H9 (cell line): Measurements from ENCODE around the gene VASP. TPM values are rescaled to one million over a fixed set of nuclear protein-coding genes. Genes with fewer than 3 reads are reported as not detected.

Source experiments
- DNase-seq: peaks from one replicate; pipeline ENCODE4 v3.0.0-alpha.2; 2017
- H2AFZ ChIP-seq: one replicate; pipeline ENCODE4 v1.6.1; 2013; ENCODE audit warnings: mild to moderate bottlenecking, low read length, control low read depth, moderate library complexity
- H2AK5ac ChIP-seq: 2 replicates; pipeline ENCODE4 v1.6.1; 2013; ENCODE audit warnings: low read length, control low read depth, mixed read lengths; ENCODE audit not compliant: insufficient read length
- H2BK120ac ChIP-seq: one replicate; pipeline ENCODE4 v1.6.1; 2013; ENCODE audit warnings: low read depth, mild to moderate bottlenecking, low read length, control low read depth, inconsistent platforms; ENCODE audit not compliant: poor library complexity, severe bottlenecking
- H2BK12ac ChIP-seq: 2 replicates; pipeline ENCODE4 v1.6.1; 2013; ENCODE audit warnings: low read length, control low read depth, mixed read lengths, low read depth; ENCODE audit not compliant: insufficient read length
- H2BK15ac ChIP-seq: 2 replicates; pipeline ENCODE4 v1.6.1; 2013; ENCODE audit warnings: low read depth, low read length, control low read depth
- H2BK20ac ChIP-seq: one replicate; pipeline ENCODE4 v1.6.1; 2013; ENCODE audit warnings: low read depth, mild to moderate bottlenecking, low read length, control low read depth, inconsistent platforms; ENCODE audit not compliant: poor library complexity, severe bottlenecking
- H2BK5ac ChIP-seq: 2 replicates; pipeline ENCODE4 v1.6.1; 2013; ENCODE audit warnings: low read length, control low read depth, mixed read lengths; ENCODE audit not compliant: insufficient read length
- H3K14ac ChIP-seq: 2 replicates; pipeline ENCODE4 v1.6.1; 2013; ENCODE audit warnings: low read length, control low read depth; ENCODE audit not compliant: insufficient read depth
- H3K18ac ChIP-seq: 2 replicates; pipeline ENCODE4 v1.6.1; 2013; ENCODE audit warnings: low read depth, mild to moderate bottlenecking, mixed read lengths, low read length, control low read depth; ENCODE audit not compliant: insufficient read length
- H3K23ac ChIP-seq: 2 replicates; pipeline ENCODE4 v1.6.1; 2013; ENCODE audit warnings: low read length, control low read depth, mixed read lengths, low read depth; ENCODE audit not compliant: insufficient read length
- H3K23me2 ChIP-seq: 2 replicates; pipeline ENCODE4 v1.6.1; 2013; ENCODE audit warnings: low read depth, mild to moderate bottlenecking, mixed read lengths, low read length, control low read depth; ENCODE audit not compliant: insufficient read length, poor library complexity, severe bottlenecking
- H3K27ac ChIP-seq: 2 replicates; pipeline ENCODE4 v1.5.1; 2013; ENCODE audit warnings: low read length, control low read depth, mixed read lengths, low read depth; ENCODE audit not compliant: insufficient read length
- H3K27me3 ChIP-seq: 2 replicates; pipeline ENCODE4 v1.6.1; 2013; ENCODE audit warnings: low read length, control low read depth, inconsistent platforms; ENCODE audit not compliant: insufficient read depth
- H3K4ac ChIP-seq: 2 replicates; pipeline ENCODE4 v1.6.1; 2013; ENCODE audit warnings: low read depth, mild to moderate bottlenecking, control low read depth, inconsistent platforms, low read length, moderate library complexity
- H3K4me1 ChIP-seq: 2 replicates; pipeline ENCODE4 v1.6.1; 2013; ENCODE audit warnings: low read length, control low read depth, inconsistent platforms; ENCODE audit not compliant: insufficient read depth
- H3K4me2 ChIP-seq: 2 replicates; pipeline ENCODE4 v1.6.1; 2013; ENCODE audit warnings: low read length, control low read depth, mixed read lengths; ENCODE audit not compliant: insufficient read length, insufficient read depth
- H3K56ac ChIP-seq: 2 replicates; pipeline ENCODE4 v1.6.1; 2013; ENCODE audit warnings: low read depth, mild to moderate bottlenecking, mixed read lengths, low read length, control low read depth; ENCODE audit not compliant: insufficient read length
- H3K79me1 ChIP-seq: 2 replicates; pipeline ENCODE4 v1.6.1; 2013; ENCODE audit warnings: low read depth, mild to moderate bottlenecking, moderate library complexity, low read length, control low read depth, inconsistent platforms; ENCODE audit not compliant: insufficient read depth, poor library complexity, severe bottlenecking
- H3K79me2 ChIP-seq: 2 replicates; pipeline ENCODE4 v1.6.1; 2013; ENCODE audit warnings: low read length, control low read depth, inconsistent platforms; ENCODE audit not compliant: insufficient read depth
- H3K9ac ChIP-seq: 2 replicates; pipeline ENCODE4 v1.6.1; 2013; ENCODE audit warnings: low read length, control low read depth, mixed read lengths; ENCODE audit not compliant: insufficient read length; ENCODE audit errors: extremely low read depth
- H3K9me3 ChIP-seq: one replicate; pipeline ENCODE4 v1.6.1; 2013; ENCODE audit warnings: low read depth, low read length, inconsistent platforms; ENCODE audit not compliant: control insufficient read depth
- H3T11ph ChIP-seq: one replicate; pipeline ENCODE4 v1.6.1; 2013; ENCODE audit warnings: mild to moderate bottlenecking, low read length, control low read depth, inconsistent platforms
- H4K20me1 ChIP-seq: one replicate; pipeline ENCODE4 v1.6.1; 2013; ENCODE audit not compliant: control insufficient read depth, insufficient read length, insufficient read depth
- H4K5ac ChIP-seq: 2 replicates; pipeline ENCODE4 v1.6.1; 2013; ENCODE audit warnings: low read depth, mild to moderate bottlenecking, mixed read lengths, low read length, control low read depth; ENCODE audit not compliant: insufficient read length
- H4K8ac ChIP-seq: replicated peaks from 2 replicates; pipeline ENCODE4 v1.6.1; 2013; ENCODE audit warnings: low read length, control low read depth, mixed read lengths, low read depth; ENCODE audit not compliant: insufficient read length
- H4K91ac ChIP-seq: 2 replicates; pipeline ENCODE4 v1.6.1; 2013; ENCODE audit warnings: low read depth, mild to moderate bottlenecking, moderate library complexity, mixed read lengths, low read length, control low read depth; ENCODE audit not compliant: insufficient read length
- H3K27ac Mint-ChIP-seq, 3 experiments: 2 replicates in 2 of 3; 3 replicates in 1 of 3; pipeline ENCODE4 v1.8.0; 2020 to 2021; ENCODE audit warnings: mixed read lengths in 3 of 3, mild to moderate bottlenecking in 1 of 3, moderate library complexity in 1 of 3
- H3K27me3 Mint-ChIP-seq: 2 replicates; pipeline ENCODE4 v1.8.0; 2021; ENCODE audit warnings: low read depth, mild to moderate bottlenecking, moderate library complexity, mixed read lengths
- H3K36me3 Mint-ChIP-seq, 3 experiments: 2 replicates in 2 of 3; 3 replicates in 1 of 3; pipeline ENCODE4 v1.8.0; 2020 to 2021; ENCODE audit warnings: low read depth in 3 of 3, mixed read lengths in 3 of 3; ENCODE audit not compliant: insufficient read depth in 1 of 3
- H3K4me1 Mint-ChIP-seq, 2 experiments: 2 replicates each; pipeline ENCODE4 v1.8.0; 2020; ENCODE audit warnings: mixed read lengths in 2 of 2
- H3K4me3 Mint-ChIP-seq, 2 experiments: 2 replicates in 1 of 2; 3 replicates in 1 of 2; pipeline ENCODE4 v1.8.0; 2020 to 2021; ENCODE audit warnings: mild to moderate bottlenecking in 2 of 2, mixed read lengths in 2 of 2, moderate library complexity in 1 of 2
- H3K9me3 Mint-ChIP-seq, 2 experiments: 2 replicates in 1 of 2; 3 replicates in 1 of 2; pipeline ENCODE4 v1.8.0; 2020; ENCODE audit warnings: mild to moderate bottlenecking in 2 of 2, mixed read lengths in 2 of 2, moderate library complexity in 1 of 2
- CTCF ChIP-seq: fragments of 200-600 bp; sonication (generic); conservative IDR thresholded peaks from 3 replicates; pipeline ENCODE4 v1.8.0; 2021; ENCODE audit warnings: antibody characterized with exemption, mild to moderate bottlenecking
- WGBS: extraction: QIAGEN DNeasy Blood & Tissue Kit; methylation state at CpG from one replicate; pipeline ENCODE4 v1.1.7; 2013; ENCODE audit warnings: missing lambda C conversion rate, low lambda C conversion rate, mixed read lengths; ENCODE audit not compliant: insufficient read length; ENCODE audit errors: extremely low coverage; 5-methylcytosine and 5-hydroxymethylcytosine counted together
- total RNA-seq: library from RNA; stranded (reverse); gene quantifications from 2 replicates; pipeline ENCODE4 v1.2.1, GENCODE V29; 2021

VASP gene
- total RNA-seq, 1 experiment from 2014 or later = 157 TPM

DNA sequence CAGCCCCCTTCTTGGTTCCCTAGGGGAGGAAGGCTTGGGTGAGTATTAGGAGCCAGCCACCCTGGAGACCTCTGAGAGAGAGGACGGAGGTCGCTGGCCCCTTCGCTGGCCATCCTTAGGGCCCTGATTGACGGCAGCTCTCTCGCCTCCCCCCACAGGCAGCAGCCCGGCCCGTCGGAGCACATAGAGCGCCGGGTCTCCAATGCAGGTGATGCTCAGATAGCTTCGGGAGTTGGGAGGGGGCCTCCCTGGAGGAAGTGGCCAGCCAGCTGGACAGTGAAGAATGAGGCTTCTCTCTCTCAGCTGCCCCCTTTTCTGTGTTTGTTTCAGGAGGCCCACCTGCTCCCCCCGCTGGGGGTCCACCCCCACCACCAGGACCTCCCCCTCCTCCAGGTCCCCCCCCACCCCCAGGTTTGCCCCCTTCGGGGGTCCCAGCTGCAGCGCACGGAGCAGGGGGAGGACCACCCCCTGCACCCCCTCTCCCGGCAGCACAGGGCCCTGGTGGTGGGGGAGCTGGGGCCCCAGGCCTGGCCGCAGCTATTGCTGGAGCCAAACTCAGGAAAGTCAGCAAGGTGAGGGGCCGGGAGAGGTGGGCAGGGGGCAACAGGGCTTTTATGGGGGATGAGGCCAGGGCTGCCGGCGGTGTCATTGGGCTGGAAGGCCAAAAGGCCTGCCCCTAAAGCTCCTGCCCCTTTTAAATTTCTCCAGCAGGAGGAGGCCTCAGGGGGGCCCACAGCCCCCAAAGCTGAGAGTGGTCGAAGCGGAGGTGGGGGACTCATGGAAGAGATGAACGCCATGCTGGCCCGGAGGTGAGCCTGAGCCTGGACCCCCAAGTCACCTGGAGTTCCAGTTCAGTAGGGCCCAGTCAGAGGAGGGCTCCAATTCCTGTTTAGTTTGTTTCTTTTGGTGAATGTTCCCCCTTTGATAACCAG, 15.0 kb downstream of the VASP start:
- no peak overlapping the region for H2BK15ac ChIP-seq
- no peak overlapping the region for H3K18ac ChIP-seq
- no peak overlapping the region for H2AK5ac ChIP-seq
- H2BK120ac ChIP-seq = no peak overlapping the region
- H3T11ph ChIP-seq = no peak overlapping the region
- no peak for DNase-seq
- no peaks in the 10 kb centered on the region for H3K23me2 ChIP-seq
- no peak overlapping the region for H4K91ac ChIP-seq
- no peak overlapping the region for H4K8ac ChIP-seq
- H2BK20ac ChIP-seq = no peak overlapping the region
- Mint-ChIP-seq H3K36me3 (peaks cover 40 to 75% (median 57%) of the 10 kb centered on the region in 3 experiments), H3K9me3 (no peaks in the 10 kb centered on the region), H3K4me3 (no peak overlapping the region), H3K4me1 (peaks cover 5 to 9% of the 10 kb centered on the region in 2 experiments), H3K27me3 (no peaks in the 10 kb centered on the region), H3K27ac (peak overlapping the region in 1 of 3 experiments; percentile 70; a peak in 2 of 7 replicates)
- H3K56ac ChIP-seq = no peak overlapping the region
- no peaks in the 10 kb centered on the region for H3K27me3 ChIP-seq
- no peak overlapping the region for H3K4ac ChIP-seq
- no peak overlapping the region for H2AFZ ChIP-seq
- no peak overlapping the region for H2BK5ac ChIP-seq
- no peak overlapping the region for H3K27ac ChIP-seq
- WGBS = no CpG with 5 or more reads among the region's 24 CpGs
- H3K23ac ChIP-seq = no peak overlapping the region
- H3K9ac ChIP-seq = no peak overlapping the region
- H3K4me1 ChIP-seq = no peaks in the 10 kb centered on the region
- H3K79me1 ChIP-seq = no peaks in the 10 kb centered on the region
- H4K20me1 ChIP-seq = no peaks in the 10 kb centered on the region
- H3K4me2 ChIP-seq = no peak overlapping the region
- no peak overlapping the region for H3K14ac ChIP-seq
- H2BK12ac ChIP-seq = no peak overlapping the region
- H3K79me2 ChIP-seq = 0 out of 2 replicates have a peak, but pooled peaks cover 2% of the 10 kb centered on the region
- H4K5ac ChIP-seq = no peak overlapping the region
- TF ChIP-seq CTCF = no peak
- H3K9me3 ChIP-seq = no peaks in the 10 kb centered on the region
